Measurements from ENCODE around the gene CERK. TPM values are rescaled to one million over a fixed set of nuclear protein-coding genes. Genes with fewer than 3 reads are reported as not detected.

Gene CERK
- total RNA-seq, 2 donors from 2014 or later: 10.2 to 18.0 TPM

DNA sequence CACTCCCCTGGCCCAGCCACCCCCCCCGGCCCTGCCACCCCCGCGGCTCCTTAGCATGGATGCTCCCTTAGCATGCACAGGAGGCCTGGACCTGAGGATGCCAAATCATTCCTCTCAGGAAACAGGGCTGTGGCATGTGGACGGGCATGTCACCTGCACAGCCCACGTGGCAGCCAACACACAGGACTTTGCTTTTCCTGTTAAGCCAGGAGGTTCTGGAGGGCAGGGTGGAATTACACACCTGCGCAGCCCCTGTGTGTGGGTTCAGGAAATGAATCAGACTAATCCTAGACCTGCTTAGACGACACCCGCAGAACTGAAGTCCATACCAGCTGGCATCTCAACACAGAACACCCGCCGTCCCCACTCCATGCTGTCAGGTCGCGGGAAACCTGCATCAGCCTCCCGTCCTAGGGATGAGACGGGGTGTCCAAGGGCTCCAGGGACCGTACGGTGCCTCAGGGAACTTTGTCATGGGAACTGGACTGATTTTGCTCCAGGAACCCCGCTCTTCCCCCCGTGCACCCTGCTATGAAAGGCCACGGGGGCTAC lies 10.2 kb downstream of the CERK start:
- WGBS: 91% methylated on average over 18 of the region's 19 CpGs
- no peaks in the 10 kb centered on the region for H3K36me3 ChIP-seq
- no peaks in the 10 kb centered on the region for H3K9me3 ChIP-seq
- intact Hi-C loops (cut with DNase I): no loop called here
- DNase-seq (ENCODE audit: low spot score): no peak
- no peaks in the 10 kb centered on the region for H3K27me3 ChIP-seq (replicated peaks; ENCODE audit: insufficient read depth)
- peaks cover 3% of the 10 kb centered on the region for H3K4me1 ChIP-seq (replicated peaks)
- no peak overlapping the region for H3K27ac ChIP-seq
- H3K4me3 ChIP-seq: no peak overlapping the region
- TF ChIP-seq POLR2A (IDR thresholded peaks at IDR 0.05) (no peak), POLR2AphosphoS5 (IDR thresholded peaks at IDR 0.05) (no peak)
- TF ChIP-seq, protein P1, sequence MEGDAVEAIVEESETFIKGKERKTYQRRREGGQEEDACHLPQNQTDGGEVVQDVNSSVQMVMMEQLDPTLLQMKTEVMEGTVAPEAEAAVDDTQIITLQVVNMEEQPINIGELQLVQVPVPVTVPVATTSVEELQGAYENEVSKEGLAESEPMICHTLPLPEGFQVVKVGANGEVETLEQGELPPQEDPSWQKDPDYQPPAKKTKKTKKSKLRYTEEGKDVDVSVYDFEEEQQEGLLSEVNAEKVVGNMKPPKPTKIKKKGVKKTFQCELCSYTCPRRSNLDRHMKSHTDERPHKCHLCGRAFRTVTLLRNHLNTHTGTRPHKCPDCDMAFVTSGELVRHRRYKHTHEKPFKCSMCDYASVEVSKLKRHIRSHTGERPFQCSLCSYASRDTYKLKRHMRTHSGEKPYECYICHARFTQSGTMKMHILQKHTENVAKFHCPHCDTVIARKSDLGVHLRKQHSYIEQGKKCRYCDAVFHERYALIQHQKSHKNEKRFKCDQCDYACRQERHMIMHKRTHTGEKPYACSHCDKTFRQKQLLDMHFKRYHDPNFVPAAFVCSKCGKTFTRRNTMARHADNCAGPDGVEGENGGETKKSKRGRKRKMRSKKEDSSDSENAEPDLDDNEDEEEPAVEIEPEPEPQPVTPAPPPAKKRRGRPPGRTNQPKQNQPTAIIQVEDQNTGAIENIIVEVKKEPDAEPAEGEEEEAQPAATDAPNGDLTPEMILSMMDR (IDR thresholded peaks at IDR 0.05): no peak

DNA sequence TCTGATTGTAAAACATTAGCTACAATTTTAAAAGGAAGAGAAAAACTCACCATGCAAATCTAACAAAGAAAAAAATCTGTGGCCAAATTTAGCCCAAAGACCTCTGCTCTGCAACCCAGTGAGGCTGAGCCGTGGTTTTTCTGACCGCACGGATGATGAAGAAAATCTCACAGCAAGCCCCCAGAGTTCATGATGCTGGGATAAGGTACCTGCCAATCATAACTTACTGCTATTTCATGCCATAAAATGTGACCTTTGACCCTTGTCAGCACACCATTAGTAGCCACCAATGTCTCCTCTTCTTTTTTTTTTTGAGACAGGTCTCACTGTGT lies 11.1 kb downstream of the CERK start:
- no peak for DNase-seq (ENCODE audit: low spot score)
- H3K36me3 ChIP-seq: no peaks in the 10 kb centered on the region
- TF ChIP-seq POLR2AphosphoS5 (IDR thresholded peaks at IDR 0.05) (no peak), POLR2A (IDR thresholded peaks at IDR 0.05) (no peak)
- TF ChIP-seq, protein P1 (IDR thresholded peaks at IDR 0.05): no peak
- no peak overlapping the region for H3K27ac ChIP-seq
- no peaks in the 10 kb centered on the region for H3K27me3 ChIP-seq (replicated peaks; ENCODE audit: insufficient read depth)
- peaks cover 3% of the 10 kb centered on the region for H3K4me1 ChIP-seq (replicated peaks)
- intact Hi-C loops (cut with DNase I): no loop called here
- no peak overlapping the region for H3K4me3 ChIP-seq
- 84% methylated on average over 3 of the region's 3 CpGs for WGBS
- no peaks in the 10 kb centered on the region for H3K9me3 ChIP-seq

DNA sequence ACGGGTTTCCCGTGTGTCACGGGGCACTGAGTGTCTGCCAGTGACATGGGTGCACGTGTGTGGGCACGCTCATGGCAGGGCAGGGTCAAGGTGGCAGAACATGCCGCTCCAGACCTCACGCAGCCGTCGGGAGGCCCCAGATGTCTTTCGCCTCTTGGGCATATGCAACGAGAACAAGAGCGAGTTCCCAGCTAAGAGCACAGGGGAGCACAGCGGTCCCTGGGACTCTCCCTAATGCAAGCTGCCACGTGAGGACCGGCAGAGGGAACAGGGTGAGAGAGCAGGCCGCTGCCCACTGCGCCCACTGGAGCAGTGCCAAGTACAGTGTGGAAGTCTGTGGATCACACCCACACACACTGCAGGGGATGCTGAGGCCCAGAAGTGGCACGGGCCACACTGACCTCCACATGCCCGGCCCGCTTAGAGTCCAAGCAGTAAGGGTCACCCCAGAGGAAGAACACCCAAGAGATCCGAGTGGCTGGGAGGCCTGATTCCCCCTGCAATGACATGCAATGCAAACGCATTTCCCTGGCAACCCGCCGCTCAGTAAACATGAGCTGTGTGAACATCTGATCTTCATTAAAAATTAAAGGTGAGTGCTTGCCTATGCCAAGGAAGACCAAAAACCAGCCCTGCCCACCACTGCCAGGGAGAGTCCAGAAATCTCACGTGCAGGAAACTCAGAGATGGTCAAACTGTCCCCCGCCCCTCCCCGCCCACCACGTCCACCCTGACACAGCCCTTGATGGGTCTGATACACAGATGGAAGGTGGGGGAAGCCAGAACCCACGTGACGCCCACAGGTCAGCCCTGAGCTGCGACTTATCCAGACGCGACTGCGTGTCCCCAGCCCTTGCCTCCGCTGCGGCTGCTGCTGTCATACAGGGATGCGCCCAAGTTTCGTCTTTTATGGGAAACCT lies 11.7 kb downstream of the CERK start:
- no peak for DNase-seq (ENCODE audit: low spot score)
- H3K27me3 ChIP-seq (replicated peaks; ENCODE audit: insufficient read depth): no peaks in the 10 kb centered on the region
- H3K9me3 ChIP-seq: no peaks in the 10 kb centered on the region
- TF ChIP-seq POLR2A (IDR thresholded peaks at IDR 0.05) (no peak), POLR2AphosphoS5 (IDR thresholded peaks at IDR 0.05) (no peak)
- TF ChIP-seq, protein P1 (IDR thresholded peaks at IDR 0.05): no peak
- H3K4me1 ChIP-seq (replicated peaks): peaks cover 3% of the 10 kb centered on the region
- intact Hi-C loops (cut with DNase I): no loop called here
- 43% methylated on average over 38 of the region's 38 CpGs for WGBS
- H3K36me3 ChIP-seq: no peaks in the 10 kb centered on the region
- H3K27ac ChIP-seq: no peak overlapping the region
- H3K4me3 ChIP-seq: no peak overlapping the region

DNA sequence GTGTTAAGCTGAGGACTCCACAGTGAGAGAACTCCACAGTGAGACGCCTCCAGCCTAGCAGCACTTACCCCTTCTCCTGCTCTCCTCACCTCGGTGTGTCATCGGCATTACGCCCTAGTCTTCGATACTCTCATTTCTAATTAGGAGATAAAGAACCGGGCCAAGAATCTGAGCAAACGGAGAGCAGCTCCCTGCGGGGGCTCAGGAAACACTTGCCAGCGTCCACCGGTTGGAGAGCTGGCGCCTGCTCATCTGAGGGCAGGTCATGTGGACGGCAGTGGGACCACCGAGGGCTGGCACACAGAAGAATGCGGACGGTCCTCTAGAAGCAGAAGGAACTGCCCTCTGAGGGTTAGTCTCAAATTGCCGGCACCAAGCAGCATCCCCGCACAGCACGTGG lies 13.0 kb downstream of the CERK start:
- Histone ChIP-seq H3K36me3 (no peaks in the 10 kb centered on the region), H3K27ac (no peak overlapping the region), H3K9me3 (no peaks in the 10 kb centered on the region), H3K4me3 (no peak overlapping the region), H3K4me1 (replicated peaks) (no peaks in the 10 kb centered on the region), H3K27me3 (replicated peaks; ENCODE audit: insufficient read depth) (no peaks in the 10 kb centered on the region)
- no peak for DNase-seq (ENCODE audit: low spot score)
- 87% methylated on average over 18 of the region's 18 CpGs for WGBS
- intact Hi-C loops (cut with DNase I): no loop called here
- TF ChIP-seq, protein P1 (IDR thresholded peaks at IDR 0.05): no peak
- TF ChIP-seq POLR2A (IDR thresholded peaks at IDR 0.05) (no peak), POLR2AphosphoS5 (IDR thresholded peaks at IDR 0.05) (no peak)

DNA sequence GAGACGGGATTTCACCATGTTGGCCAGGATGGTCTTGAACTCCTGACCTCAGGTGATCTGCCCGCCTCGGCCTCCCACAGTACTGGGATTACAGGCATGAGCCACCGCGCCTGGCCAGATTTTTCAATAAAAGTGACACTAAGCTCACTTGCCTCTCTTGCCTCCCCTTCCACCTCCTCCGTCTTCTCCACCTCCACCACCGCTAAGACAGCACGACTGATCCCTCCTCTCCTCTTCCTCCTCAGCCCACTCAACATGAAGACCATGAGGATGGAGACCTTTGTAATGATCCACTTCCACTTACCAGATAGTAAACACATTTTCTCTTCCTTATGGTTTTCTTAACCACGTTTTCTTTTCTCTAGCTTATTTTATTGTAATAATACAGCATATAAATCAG lies 14.2 kb downstream of the CERK start:
- no peak overlapping the region for H3K27ac ChIP-seq
- TF ChIP-seq POLR2A (IDR thresholded peaks at IDR 0.05) (no peak), POLR2AphosphoS5 (IDR thresholded peaks at IDR 0.05) (no peak)
- TF ChIP-seq, protein P1 (IDR thresholded peaks at IDR 0.05): no peak
- H3K4me3 ChIP-seq: no peak overlapping the region
- H3K4me1 ChIP-seq (replicated peaks): no peaks in the 10 kb centered on the region
- intact Hi-C loops (cut with DNase I): no loop called here
- no peak for DNase-seq (ENCODE audit: low spot score)
- WGBS: 92% methylated on average over 9 of the region's 9 CpGs
- H3K9me3 ChIP-seq: no peaks in the 10 kb centered on the region
- no peaks in the 10 kb centered on the region for H3K36me3 ChIP-seq
- H3K27me3 ChIP-seq (replicated peaks; ENCODE audit: insufficient read depth): no peaks in the 10 kb centered on the region
